H9 (cell line): ENCODE measurements around the gene GTF3C1. TPM values are rescaled to one million over a fixed set of nuclear protein-coding genes. Genes with fewer than 3 reads are reported as not detected.

ENCODE experiments used
- DNase-seq: peaks from one replicate; pipeline ENCODE4 v3.0.0-alpha.2; 2017
- H2AFZ ChIP-seq: one replicate; pipeline ENCODE4 v1.6.1; 2013; ENCODE audit warnings: mild to moderate bottlenecking, low read length, control low read depth, moderate library complexity
- H2AK5ac ChIP-seq: 2 replicates; pipeline ENCODE4 v1.6.1; 2013; ENCODE audit warnings: low read length, control low read depth, mixed read lengths; ENCODE audit not compliant: insufficient read length
- H2BK120ac ChIP-seq: one replicate; pipeline ENCODE4 v1.6.1; 2013; ENCODE audit warnings: low read depth, mild to moderate bottlenecking, low read length, control low read depth, inconsistent platforms; ENCODE audit not compliant: poor library complexity, severe bottlenecking
- H2BK12ac ChIP-seq: 2 replicates; pipeline ENCODE4 v1.6.1; 2013; ENCODE audit warnings: low read length, control low read depth, mixed read lengths, low read depth; ENCODE audit not compliant: insufficient read length
- H2BK15ac ChIP-seq: 2 replicates; pipeline ENCODE4 v1.6.1; 2013; ENCODE audit warnings: low read depth, low read length, control low read depth
- H2BK20ac ChIP-seq: one replicate; pipeline ENCODE4 v1.6.1; 2013; ENCODE audit warnings: low read depth, mild to moderate bottlenecking, low read length, control low read depth, inconsistent platforms; ENCODE audit not compliant: poor library complexity, severe bottlenecking
- H2BK5ac ChIP-seq: 2 replicates; pipeline ENCODE4 v1.6.1; 2013; ENCODE audit warnings: low read length, control low read depth, mixed read lengths; ENCODE audit not compliant: insufficient read length
- H3K14ac ChIP-seq: 2 replicates; pipeline ENCODE4 v1.6.1; 2013; ENCODE audit warnings: low read length, control low read depth; ENCODE audit not compliant: insufficient read depth
- H3K18ac ChIP-seq: 2 replicates; pipeline ENCODE4 v1.6.1; 2013; ENCODE audit warnings: low read depth, mild to moderate bottlenecking, mixed read lengths, low read length, control low read depth; ENCODE audit not compliant: insufficient read length
- H3K23ac ChIP-seq: 2 replicates; pipeline ENCODE4 v1.6.1; 2013; ENCODE audit warnings: low read length, control low read depth, mixed read lengths, low read depth; ENCODE audit not compliant: insufficient read length
- H3K23me2 ChIP-seq: 2 replicates; pipeline ENCODE4 v1.6.1; 2013; ENCODE audit warnings: low read depth, mild to moderate bottlenecking, mixed read lengths, low read length, control low read depth; ENCODE audit not compliant: insufficient read length, poor library complexity, severe bottlenecking
- H3K27ac ChIP-seq: 2 replicates; pipeline ENCODE4 v1.5.1; 2013; ENCODE audit warnings: low read length, control low read depth, mixed read lengths, low read depth; ENCODE audit not compliant: insufficient read length
- H3K27me3 ChIP-seq: 2 replicates; pipeline ENCODE4 v1.6.1; 2013; ENCODE audit warnings: low read length, control low read depth, inconsistent platforms; ENCODE audit not compliant: insufficient read depth
- H3K4ac ChIP-seq: 2 replicates; pipeline ENCODE4 v1.6.1; 2013; ENCODE audit warnings: low read depth, mild to moderate bottlenecking, control low read depth, inconsistent platforms, low read length, moderate library complexity
- H3K4me1 ChIP-seq: 2 replicates; pipeline ENCODE4 v1.6.1; 2013; ENCODE audit warnings: low read length, control low read depth, inconsistent platforms; ENCODE audit not compliant: insufficient read depth
- H3K4me2 ChIP-seq: 2 replicates; pipeline ENCODE4 v1.6.1; 2013; ENCODE audit warnings: low read length, control low read depth, mixed read lengths; ENCODE audit not compliant: insufficient read length, insufficient read depth
- H3K56ac ChIP-seq: 2 replicates; pipeline ENCODE4 v1.6.1; 2013; ENCODE audit warnings: low read depth, mild to moderate bottlenecking, mixed read lengths, low read length, control low read depth; ENCODE audit not compliant: insufficient read length
- H3K79me1 ChIP-seq: 2 replicates; pipeline ENCODE4 v1.6.1; 2013; ENCODE audit warnings: low read depth, mild to moderate bottlenecking, moderate library complexity, low read length, control low read depth, inconsistent platforms; ENCODE audit not compliant: insufficient read depth, poor library complexity, severe bottlenecking
- H3K79me2 ChIP-seq: 2 replicates; pipeline ENCODE4 v1.6.1; 2013; ENCODE audit warnings: low read length, control low read depth, inconsistent platforms; ENCODE audit not compliant: insufficient read depth
- H3K9ac ChIP-seq: 2 replicates; pipeline ENCODE4 v1.6.1; 2013; ENCODE audit warnings: low read length, control low read depth, mixed read lengths; ENCODE audit not compliant: insufficient read length; ENCODE audit errors: extremely low read depth
- H3K9me3 ChIP-seq: one replicate; pipeline ENCODE4 v1.6.1; 2013; ENCODE audit warnings: low read depth, low read length, inconsistent platforms; ENCODE audit not compliant: control insufficient read depth
- H3T11ph ChIP-seq: one replicate; pipeline ENCODE4 v1.6.1; 2013; ENCODE audit warnings: mild to moderate bottlenecking, low read length, control low read depth, inconsistent platforms
- H4K20me1 ChIP-seq: one replicate; pipeline ENCODE4 v1.6.1; 2013; ENCODE audit not compliant: control insufficient read depth, insufficient read length, insufficient read depth
- H4K5ac ChIP-seq: 2 replicates; pipeline ENCODE4 v1.6.1; 2013; ENCODE audit warnings: low read depth, mild to moderate bottlenecking, mixed read lengths, low read length, control low read depth; ENCODE audit not compliant: insufficient read length
- H4K8ac ChIP-seq: replicated peaks from 2 replicates; pipeline ENCODE4 v1.6.1; 2013; ENCODE audit warnings: low read length, control low read depth, mixed read lengths, low read depth; ENCODE audit not compliant: insufficient read length
- H4K91ac ChIP-seq: 2 replicates; pipeline ENCODE4 v1.6.1; 2013; ENCODE audit warnings: low read depth, mild to moderate bottlenecking, moderate library complexity, mixed read lengths, low read length, control low read depth; ENCODE audit not compliant: insufficient read length
- H3K27ac Mint-ChIP-seq, 3 experiments: 2 replicates in 2 of 3; 3 replicates in 1 of 3; pipeline ENCODE4 v1.8.0; 2020 to 2021; ENCODE audit warnings: mixed read lengths in 3 of 3, mild to moderate bottlenecking in 1 of 3, moderate library complexity in 1 of 3
- H3K27me3 Mint-ChIP-seq: 2 replicates; pipeline ENCODE4 v1.8.0; 2021; ENCODE audit warnings: low read depth, mild to moderate bottlenecking, moderate library complexity, mixed read lengths
- H3K36me3 Mint-ChIP-seq, 3 experiments: 2 replicates in 2 of 3; 3 replicates in 1 of 3; pipeline ENCODE4 v1.8.0; 2020 to 2021; ENCODE audit warnings: low read depth in 3 of 3, mixed read lengths in 3 of 3; ENCODE audit not compliant: insufficient read depth in 1 of 3
- H3K4me1 Mint-ChIP-seq, 2 experiments: 2 replicates each; pipeline ENCODE4 v1.8.0; 2020; ENCODE audit warnings: mixed read lengths in 2 of 2
- H3K4me3 Mint-ChIP-seq, 2 experiments: 2 replicates in 1 of 2; 3 replicates in 1 of 2; pipeline ENCODE4 v1.8.0; 2020 to 2021; ENCODE audit warnings: mild to moderate bottlenecking in 2 of 2, mixed read lengths in 2 of 2, moderate library complexity in 1 of 2
- H3K9me3 Mint-ChIP-seq, 2 experiments: 2 replicates in 1 of 2; 3 replicates in 1 of 2; pipeline ENCODE4 v1.8.0; 2020; ENCODE audit warnings: mild to moderate bottlenecking in 2 of 2, mixed read lengths in 2 of 2, moderate library complexity in 1 of 2
- WGBS: extraction: QIAGEN DNeasy Blood & Tissue Kit; methylation state at CpG from one replicate; pipeline ENCODE4 v1.1.7; 2013; ENCODE audit warnings: missing lambda C conversion rate, low lambda C conversion rate, mixed read lengths; ENCODE audit not compliant: insufficient read length; ENCODE audit errors: extremely low coverage; 5-methylcytosine and 5-hydroxymethylcytosine counted together
- total RNA-seq: library from RNA; stranded (reverse); gene quantifications from 2 replicates; pipeline ENCODE4 v1.2.1, GENCODE V29; 2021
- TF ChIP-seq, protein P1 (sequence below): fragments of 200-600 bp; sonication (generic); conservative IDR thresholded peaks from 3 replicates; pipeline ENCODE4 v1.8.0; 2021; ENCODE audit warnings: antibody characterized with exemption, mild to moderate bottlenecking

The GTF3C1 gene
- total RNA-seq, 1 experiment from 2014 or later, result 113 TPM

DNA sequence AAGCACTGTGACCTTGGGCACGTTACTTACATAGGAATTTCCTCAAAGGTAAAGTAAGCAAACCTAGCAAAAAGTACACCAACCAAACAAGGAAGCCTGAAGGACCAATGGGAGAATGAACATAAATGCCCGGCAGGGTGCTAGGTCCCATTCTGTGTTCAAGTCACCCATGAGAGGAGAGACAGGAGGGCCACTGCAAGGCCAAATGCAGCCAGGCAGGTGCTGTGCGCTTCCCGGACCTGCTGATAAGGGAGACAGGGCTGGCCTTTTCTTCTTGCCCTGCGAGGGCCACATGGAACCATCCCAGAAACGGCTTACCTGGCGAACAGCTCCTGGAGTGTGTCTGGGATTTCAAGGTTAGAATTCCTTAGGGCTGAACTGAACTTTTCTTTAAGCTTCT lies 69.0 kb downstream of the GTF3C1 start:
- no CpG with 5 or more reads among the region's 7 CpGs for WGBS

More for the DNA sequence above, 69.0 kb downstream of the GTF3C1 start:
- no peak overlapping the region for H2BK15ac ChIP-seq
- H3K27me3 ChIP-seq, result no peaks in the 10 kb centered on the region
- H2AK5ac ChIP-seq, result no peak overlapping the region
- H3K4me2 ChIP-seq, result no peak overlapping the region
- TF ChIP-seq, protein P1, sequence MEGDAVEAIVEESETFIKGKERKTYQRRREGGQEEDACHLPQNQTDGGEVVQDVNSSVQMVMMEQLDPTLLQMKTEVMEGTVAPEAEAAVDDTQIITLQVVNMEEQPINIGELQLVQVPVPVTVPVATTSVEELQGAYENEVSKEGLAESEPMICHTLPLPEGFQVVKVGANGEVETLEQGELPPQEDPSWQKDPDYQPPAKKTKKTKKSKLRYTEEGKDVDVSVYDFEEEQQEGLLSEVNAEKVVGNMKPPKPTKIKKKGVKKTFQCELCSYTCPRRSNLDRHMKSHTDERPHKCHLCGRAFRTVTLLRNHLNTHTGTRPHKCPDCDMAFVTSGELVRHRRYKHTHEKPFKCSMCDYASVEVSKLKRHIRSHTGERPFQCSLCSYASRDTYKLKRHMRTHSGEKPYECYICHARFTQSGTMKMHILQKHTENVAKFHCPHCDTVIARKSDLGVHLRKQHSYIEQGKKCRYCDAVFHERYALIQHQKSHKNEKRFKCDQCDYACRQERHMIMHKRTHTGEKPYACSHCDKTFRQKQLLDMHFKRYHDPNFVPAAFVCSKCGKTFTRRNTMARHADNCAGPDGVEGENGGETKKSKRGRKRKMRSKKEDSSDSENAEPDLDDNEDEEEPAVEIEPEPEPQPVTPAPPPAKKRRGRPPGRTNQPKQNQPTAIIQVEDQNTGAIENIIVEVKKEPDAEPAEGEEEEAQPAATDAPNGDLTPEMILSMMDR, result no peak
- H3K23me2 ChIP-seq, result no peaks in the 10 kb centered on the region
- DNase-seq, result no peak
- no peak overlapping the region for H4K91ac ChIP-seq
- no peak overlapping the region for H2BK20ac ChIP-seq
- no peaks in the 10 kb centered on the region for H4K20me1 ChIP-seq
- no peak overlapping the region for H2BK5ac ChIP-seq
- H3K4me1 Mint-ChIP-seq, result no peaks in the 10 kb centered on the region
- no peaks in the 10 kb centered on the region for H3K4me1 ChIP-seq
- H3K27ac Mint-ChIP-seq, result no peak overlapping the region
- no peaks in the 10 kb centered on the region for H3K79me1 ChIP-seq
- H3K27ac ChIP-seq, result no peak overlapping the region
- no peak overlapping the region for H3K4ac ChIP-seq
- H2AFZ ChIP-seq, result no peak overlapping the region
- no peak overlapping the region for H3K18ac ChIP-seq
- no peak overlapping the region for H3K9ac ChIP-seq
- no peak overlapping the region for H2BK120ac ChIP-seq
- H3K9me3 ChIP-seq, result no peaks in the 10 kb centered on the region
- no peak overlapping the region for H4K5ac ChIP-seq
- no peak overlapping the region for H2BK12ac ChIP-seq
- H3K79me2 ChIP-seq, result no peaks in the 10 kb centered on the region
- no peaks in the 10 kb centered on the region for H3K27me3 Mint-ChIP-seq
- H3K9me3 Mint-ChIP-seq, result no peaks in the 10 kb centered on the region
- H3K36me3 Mint-ChIP-seq, result peaks cover 38 to 98% (median 93%) of the 10 kb centered on the region in 3 experiments
- no peak overlapping the region for H3K4me3 Mint-ChIP-seq
- H3T11ph ChIP-seq, result no peak overlapping the region
- no peak overlapping the region for H4K8ac ChIP-seq
- no peak overlapping the region for H3K56ac ChIP-seq
- H3K23ac ChIP-seq, result no peak overlapping the region
- no peak overlapping the region for H3K14ac ChIP-seq
